HCT116 (cell line): ENCODE results near the gene SLC9C2.

Experiments used
- EZH2phosphoT487 ChIP-seq: fragments of 200-600 bp; IDR thresholded peaks from 2 replicates; pipeline ENCODE4 v1.6.1; 2018; ENCODE audit warnings: antibody characterized with exemption, borderline replicate concordance
- POLR2A ChIP-seq: IDR thresholded peaks from 2 replicates; pipeline ENCODE4 v1.7.0; 2011; ENCODE audit warnings: borderline replicate concordance; ENCODE audit not compliant: insufficient read depth, insufficient read length; ENCODE audit errors: extremely low read depth
- ZFX ChIP-seq: fragments of 450-650 bp; IDR thresholded peaks from 2 replicates; pipeline ENCODE4 v1.6.1; 2017
- TF ChIP-seq, protein P1 (sequence below), 3 experiments: fragments of 200-600 bp in 1 of 3; sonication (generic) in 1 of 3; IDR thresholded peaks in 2 of 3; conservative IDR thresholded peaks in 1 of 3; 2 replicates each; pipeline ENCODE4 v1.5.1; 2012 to 2017; ENCODE audit warnings: low read depth in 2 of 3, low read length in 2 of 3, antibody characterized with exemption in 1 of 3, borderline replicate concordance in 1 of 3, control low read depth in 1 of 3, mild to moderate bottlenecking in 1 of 3, mixed read lengths in 1 of 3, mixed run types in 1 of 3, moderate library complexity in 1 of 3; ENCODE audit not compliant: insufficient read depth in 1 of 3

DNA sequence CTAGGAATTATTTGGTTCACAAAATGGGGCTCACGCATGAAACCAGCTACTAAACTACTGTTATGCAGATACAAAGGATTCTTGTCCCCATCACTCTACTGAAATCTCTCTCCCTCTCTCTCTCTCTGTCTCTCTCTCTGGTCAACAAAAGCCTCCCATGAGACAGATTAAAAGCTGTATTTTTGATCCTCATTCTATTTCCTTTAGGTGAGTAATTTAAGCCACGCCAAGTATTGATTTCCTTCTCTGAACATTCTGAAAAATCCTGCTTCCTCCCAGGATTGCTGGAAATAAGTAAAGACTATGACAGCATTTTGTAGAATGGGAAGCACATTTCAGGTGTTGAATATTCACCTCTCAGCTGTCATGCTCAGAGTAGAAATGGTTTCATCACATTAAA, 82.1 kb downstream of the SLC9C2 start:
- TF ChIP-seq, protein P1, sequence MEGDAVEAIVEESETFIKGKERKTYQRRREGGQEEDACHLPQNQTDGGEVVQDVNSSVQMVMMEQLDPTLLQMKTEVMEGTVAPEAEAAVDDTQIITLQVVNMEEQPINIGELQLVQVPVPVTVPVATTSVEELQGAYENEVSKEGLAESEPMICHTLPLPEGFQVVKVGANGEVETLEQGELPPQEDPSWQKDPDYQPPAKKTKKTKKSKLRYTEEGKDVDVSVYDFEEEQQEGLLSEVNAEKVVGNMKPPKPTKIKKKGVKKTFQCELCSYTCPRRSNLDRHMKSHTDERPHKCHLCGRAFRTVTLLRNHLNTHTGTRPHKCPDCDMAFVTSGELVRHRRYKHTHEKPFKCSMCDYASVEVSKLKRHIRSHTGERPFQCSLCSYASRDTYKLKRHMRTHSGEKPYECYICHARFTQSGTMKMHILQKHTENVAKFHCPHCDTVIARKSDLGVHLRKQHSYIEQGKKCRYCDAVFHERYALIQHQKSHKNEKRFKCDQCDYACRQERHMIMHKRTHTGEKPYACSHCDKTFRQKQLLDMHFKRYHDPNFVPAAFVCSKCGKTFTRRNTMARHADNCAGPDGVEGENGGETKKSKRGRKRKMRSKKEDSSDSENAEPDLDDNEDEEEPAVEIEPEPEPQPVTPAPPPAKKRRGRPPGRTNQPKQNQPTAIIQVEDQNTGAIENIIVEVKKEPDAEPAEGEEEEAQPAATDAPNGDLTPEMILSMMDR (IDR thresholded peaks at IDR 0.05 in 2 of 3, conservative IDR thresholded peaks at IDR 0.05 in 1 of 3; ENCODE audit: borderline replicate concordance in 1 of 3, insufficient read depth in 1 of 3, low read depth in 2 of 3, low read length in 2 of 3), result no peak
- TF ChIP-seq POLR2A, result no peak
- TF ChIP-seq ZFX, result no peak
- no peak for TF ChIP-seq EZH2phosphoT487
